HG02759 (cell line): ENCODE measurements around the gene LUZP2.

ENCODE experiments used
- ATAC-seq: cut with Tn5 transposase; IDR thresholded peaks from one replicate; pipeline ENCODE4 v1.9.1; 2021; ENCODE audit warnings: mild to moderate bottlenecking, moderate library complexity; ENCODE audit not compliant: unreplicated experiment

Gene LUZP2

DNA sequence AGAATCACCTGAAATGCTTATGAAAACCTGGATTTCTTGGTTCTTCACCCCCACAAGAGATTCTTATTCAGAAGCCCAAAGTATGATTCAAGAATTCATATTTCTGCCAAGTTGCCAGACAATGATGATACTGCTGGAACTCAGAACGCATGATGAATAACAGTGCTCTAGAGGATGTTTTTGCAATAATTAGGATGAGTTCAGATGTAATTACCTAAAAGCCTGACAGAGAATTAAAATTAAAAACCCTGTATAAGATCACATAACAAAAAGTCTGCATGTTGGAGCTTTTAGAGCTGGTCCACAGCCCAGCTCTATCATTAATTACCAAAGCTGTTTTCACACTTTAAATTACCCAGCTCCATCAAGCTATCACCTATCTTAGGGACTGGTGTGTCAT is 211.8 kb downstream of the LUZP2 start:
- no peak for ATAC-seq

GRCh38 chr11:24709928-24710565 is 213.2 kb downstream of the LUZP2 start:
- no peak for ATAC-seq

DNA sequence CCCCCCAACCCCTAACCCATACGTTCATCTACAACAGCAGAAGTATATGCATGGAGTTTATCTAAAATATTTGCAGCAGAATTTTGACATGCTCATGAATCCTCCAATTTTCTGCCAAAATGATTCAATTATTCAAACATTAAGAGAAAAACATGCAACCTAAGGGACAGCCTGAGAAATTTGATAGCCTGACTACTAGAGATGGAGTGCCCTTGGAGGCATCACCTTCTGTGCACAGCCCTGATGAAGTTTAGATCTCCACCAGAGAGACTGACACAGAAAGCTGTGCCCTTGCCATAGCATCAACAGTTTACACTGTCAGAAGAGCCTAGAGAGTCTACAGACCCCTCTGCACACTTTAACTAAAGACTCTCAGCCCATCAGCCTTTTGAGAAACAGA is 217.7 kb downstream of the LUZP2 start:
- ATAC-seq, result no peak

- ATAC-seq, result no peak
These were observed 219.6 kb downstream of the LUZP2 start for GRCh38 chr11:24716403-24716802.

DNA sequence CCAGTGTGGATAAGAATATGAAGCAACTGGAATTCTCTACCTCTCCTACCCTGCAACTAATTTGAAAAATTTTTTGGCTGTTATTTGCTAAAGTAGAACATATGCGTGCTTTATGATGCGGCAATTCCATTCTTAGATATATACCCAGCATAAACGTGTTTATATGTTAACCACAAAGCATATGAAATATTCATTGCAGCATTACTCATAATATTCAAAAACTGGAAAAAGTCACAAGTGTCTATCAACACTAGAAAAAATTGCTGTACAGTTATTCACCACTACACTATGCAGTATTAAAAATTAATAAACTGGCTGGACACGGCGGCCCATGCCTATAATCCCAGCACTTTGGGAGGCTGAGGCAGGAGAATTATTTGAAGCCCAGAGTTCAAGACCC is 226.4 kb downstream of the LUZP2 start:
- ATAC-seq, result no peak

DNA sequence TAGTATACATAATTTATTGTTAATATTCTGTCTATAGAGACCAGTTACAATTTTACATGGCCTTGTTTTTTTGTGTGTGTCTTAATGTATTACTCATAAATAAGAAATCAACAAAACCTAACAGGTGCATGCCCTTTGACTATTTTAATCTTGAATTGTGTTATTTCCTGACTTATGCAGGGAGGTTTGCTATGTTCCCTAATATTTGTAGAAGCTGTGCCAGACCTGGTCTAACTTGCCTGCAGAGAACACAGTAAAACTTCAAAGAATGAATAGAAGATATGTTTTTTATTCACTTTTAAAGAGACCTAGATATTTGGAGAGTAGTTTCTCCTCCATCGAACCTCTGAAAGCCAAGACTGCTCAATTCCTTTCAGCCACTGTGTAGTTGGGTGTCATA is 234.7 kb downstream of the LUZP2 start:
- no peak for ATAC-seq

- no peak for ATAC-seq
These were observed 237.9 kb downstream of the LUZP2 start for GRCh38 chr11:24734742-24735237.

- no peak for ATAC-seq
These were observed 242.1 kb downstream of the LUZP2 start for GRCh38 chr11:24738972-24739371.

- no peak for ATAC-seq
These were observed 242.8 kb downstream of the LUZP2 start for GRCh38 chr11:24739637-24740036.

GRCh38 chr11:24747275-24748251 is 250.7 kb downstream of the LUZP2 start:
- no peak for ATAC-seq

- ATAC-seq, result no peak
These were observed 251.4 kb downstream of the LUZP2 start for GRCh38 chr11:24748261-24748660.

- ATAC-seq, result no peak
These were observed 257.6 kb downstream of the LUZP2 start for GRCh38 chr11:24754406-24754805.

- ATAC-seq, result no peak
These were observed 258.5 kb downstream of the LUZP2 start for GRCh38 chr11:24755260-24755839.

GRCh38 chr11:24759742-24760141 is 262.9 kb downstream of the LUZP2 start:
- ATAC-seq, result no peak

DNA sequence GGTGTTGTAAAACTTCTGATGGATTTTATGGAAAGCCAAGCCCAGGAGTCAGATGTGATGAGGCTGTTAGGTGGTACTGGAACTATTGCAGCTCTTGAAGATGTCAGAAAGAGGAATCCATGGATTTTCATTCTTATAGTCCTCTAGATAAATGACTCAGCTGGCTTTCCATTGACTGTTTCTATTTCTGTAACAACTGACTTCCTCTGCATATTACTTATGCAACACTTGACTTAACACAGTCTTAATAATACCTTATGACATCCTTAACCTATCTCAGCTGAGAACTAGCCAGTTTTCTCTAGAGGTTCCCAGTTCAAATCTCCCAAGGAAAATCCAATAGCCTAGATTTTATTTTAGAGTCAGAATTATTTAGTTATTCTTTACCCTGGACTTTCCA is 263.8 kb downstream of the LUZP2 start:
- ATAC-seq, result no peak

DNA sequence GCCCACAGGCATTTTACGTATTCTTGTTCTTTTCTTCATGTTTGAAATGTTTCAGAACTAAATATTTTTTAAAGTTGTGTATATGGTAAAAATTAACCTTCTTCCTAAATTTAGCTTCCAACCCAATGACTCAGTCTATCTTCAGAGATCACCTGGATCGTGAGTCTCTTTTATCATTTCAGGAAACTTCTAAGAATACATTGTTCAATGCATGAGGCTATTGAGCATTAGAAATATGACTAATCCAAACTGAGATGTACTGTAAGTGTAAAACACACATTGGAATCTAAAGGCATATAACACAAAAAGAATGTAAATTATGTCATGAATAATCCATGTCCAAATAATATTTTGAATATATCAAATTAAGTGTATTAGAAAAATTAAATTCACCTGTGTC is 265.2 kb downstream of the LUZP2 start:
- no peak for ATAC-seq

DNA sequence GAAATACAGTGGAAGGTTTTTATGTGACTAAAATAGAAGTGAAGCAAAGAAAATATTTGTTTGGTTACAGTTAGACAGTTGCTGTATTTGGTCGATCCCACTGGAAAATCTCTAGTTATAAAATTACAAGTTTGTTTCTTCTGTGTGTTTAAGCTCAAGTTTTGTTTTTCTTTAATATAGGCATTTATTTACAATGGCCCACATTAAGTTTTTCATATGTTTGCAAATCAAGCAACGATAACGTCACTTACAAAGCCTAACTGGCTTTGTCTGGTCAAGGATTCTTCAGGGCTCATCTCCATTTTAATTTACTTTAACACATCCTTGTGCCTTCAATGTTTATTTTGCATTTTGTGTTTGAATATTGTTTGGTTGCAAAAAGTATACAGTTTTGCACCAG is 270.6 kb downstream of the LUZP2 start:
- ATAC-seq, result no peak

DNA sequence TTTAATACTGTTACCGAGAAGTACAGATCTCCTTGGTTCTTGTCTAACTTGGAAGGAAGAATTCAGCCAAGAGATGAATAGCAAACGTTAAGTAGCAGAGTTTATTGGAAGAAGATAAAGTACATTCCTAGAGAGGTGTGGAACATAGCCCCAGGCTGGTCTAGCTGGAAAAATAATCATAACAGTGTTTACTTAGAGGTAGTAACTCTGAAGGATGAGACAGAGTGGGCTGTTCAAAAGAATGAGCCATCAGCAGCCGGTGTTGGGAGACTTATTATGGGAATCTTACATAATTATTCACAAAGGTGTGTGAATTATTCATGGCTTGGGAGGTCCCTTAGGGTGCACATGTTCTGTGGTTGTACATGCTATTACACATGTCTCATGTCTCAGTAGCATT is 276.5 kb downstream of the LUZP2 start:
- ATAC-seq, result no peak

- no peak for ATAC-seq
These were observed 282.9 kb downstream of the LUZP2 start for GRCh38 chr11:24779791-24780190.

GRCh38 chr11:24781288-24781687 is 284.4 kb downstream of the LUZP2 start:
- no peak for ATAC-seq

GRCh38 chr11:24793479-24793878 is 296.6 kb downstream of the LUZP2 start:
- no peak for ATAC-seq

- no peak for ATAC-seq
These were observed 297.2 kb downstream of the LUZP2 start for GRCh38 chr11:24794064-24794463.
